ENCODE results near the gene RPS19BP1.
"Not testable (repeated sequence)": the region's sequence is repeated elsewhere in the genome, so short reads cannot be mapped to it uniquely, and the experiment has no call there.

RPS19BP1 gene

GRCh38 chr22:39527481-39527961, 5.0 kb downstream of the RPS19BP1 start:
- no peak for DNase-seq

DNA sequence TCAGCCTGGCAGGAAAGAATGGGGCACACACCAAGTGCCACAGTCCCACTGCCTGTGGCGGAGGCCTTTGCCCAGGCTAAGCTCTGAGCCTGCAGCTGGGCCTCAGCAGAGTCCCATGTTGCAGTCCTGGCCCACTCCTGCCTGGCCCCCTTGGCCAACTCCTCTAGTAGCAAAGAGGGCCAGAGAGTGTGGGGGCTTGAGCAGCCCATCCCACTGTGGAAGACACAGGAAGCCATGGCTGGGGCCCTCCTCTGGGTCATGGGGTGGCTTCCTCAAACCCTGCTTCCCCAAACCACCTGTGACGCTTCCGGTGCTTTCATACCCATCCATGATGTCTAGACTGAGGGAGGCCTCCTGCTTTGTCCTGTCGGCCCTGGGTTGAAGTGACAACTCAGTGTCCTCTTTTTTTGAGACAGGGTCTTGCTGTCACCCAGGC, 5.8 kb downstream of the RPS19BP1 start:
- DNase-seq, result no peak

DNA sequence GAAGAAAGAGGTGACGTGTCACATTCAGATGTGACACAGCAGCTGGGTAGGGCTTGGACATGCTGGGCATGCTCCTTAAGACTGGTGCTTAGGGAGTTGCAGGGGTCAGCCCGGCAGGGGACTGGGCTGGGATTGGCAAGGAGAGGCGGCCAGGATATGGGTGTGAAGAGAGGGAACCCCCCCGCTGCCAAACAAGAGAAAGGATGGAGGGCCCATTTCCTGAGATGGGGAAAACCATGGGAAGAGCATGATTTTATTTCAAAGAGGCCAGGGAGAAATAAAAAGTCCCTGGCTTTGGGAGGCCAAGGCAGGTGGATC, 6.9 kb downstream of the RPS19BP1 start:
- no peak for DNase-seq

GRCh38 chr22:39524753-39525657, 7.5 kb downstream of the RPS19BP1 start:
- no peak for DNase-seq

GRCh38 chr22:39524089-39524752, 8.3 kb downstream of the RPS19BP1 start:
- no peak for DNase-seq

DNA sequence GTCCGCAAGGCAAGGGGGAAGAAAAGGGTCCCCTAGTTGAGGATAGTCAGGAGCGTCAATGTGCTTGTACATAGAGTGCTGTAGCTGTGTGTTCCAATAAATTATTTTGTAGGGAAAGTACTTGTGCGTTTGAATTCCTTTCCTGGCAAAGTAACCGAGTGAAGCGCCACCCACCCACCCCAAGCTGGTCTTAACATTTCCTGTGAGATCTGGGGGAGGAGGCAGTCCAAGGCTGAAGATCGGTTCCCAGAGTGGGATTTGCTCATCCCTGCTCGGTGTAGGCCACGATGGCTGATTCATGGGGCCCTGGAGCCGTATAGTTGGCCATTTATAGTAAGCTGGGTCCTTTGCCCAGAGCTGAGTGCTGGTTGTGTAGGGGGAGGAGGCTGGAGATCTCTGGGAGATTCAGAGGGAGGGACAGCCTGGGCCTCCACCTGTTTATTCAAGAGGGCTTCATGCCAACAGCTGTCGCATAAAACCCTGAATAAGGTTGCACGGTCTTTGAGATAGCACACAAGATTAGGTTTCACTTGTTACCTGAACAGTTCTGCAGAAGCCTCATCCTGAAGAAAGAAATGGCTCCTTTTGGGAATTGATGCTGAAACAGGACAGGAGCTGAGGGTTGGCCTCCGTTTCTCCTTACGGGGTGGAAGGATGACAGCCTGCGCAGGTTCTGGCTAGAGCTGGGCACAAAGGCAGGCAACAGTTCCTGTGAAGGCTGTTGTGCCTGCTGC, 9.8 kb downstream of the RPS19BP1 start:
- no peak for DNase-seq

GRCh38 chr22:39522091-39522490, 10.5 kb downstream of the RPS19BP1 start:
- DNase-seq, result not testable (repeated sequence)

DNA sequence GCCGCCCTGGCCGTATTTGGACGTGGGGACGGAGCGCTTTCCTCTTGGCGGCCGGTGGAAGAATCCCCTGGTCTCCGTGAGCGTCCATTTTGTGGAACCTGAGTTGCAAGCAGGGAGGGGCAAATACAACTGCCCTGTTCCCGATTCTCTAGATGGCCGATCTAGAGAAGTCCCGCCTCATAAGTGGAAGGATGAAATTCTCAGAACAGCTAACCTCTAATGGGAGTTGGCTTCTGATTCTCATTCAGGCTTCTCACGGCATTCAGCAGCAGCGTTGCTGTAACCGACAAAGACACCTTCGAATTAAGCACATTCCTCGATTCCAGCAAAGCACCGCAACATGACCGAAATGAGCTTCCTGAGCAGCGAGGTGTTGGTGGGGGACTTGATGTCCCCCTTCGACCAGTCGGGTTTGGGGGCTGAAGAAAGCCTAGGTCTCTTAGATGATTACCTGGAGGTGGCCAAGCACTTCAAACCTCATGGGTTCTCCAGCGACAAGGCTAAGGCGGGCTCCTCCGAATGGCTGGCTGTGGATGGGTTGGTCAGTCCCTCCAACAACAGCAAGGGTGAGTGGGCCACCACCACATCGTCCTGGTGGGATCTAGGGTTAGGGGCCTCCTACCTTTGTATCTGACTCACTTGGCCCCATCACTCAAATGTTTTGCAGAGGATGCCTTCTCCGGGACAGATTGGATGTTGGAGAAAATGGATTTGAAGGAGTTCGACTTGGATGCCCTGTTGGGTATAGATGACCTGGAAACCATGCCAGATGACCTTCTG, 11.3 kb downstream of the RPS19BP1 start:
- DNase-seq, result not testable (repeated sequence)

DNA sequence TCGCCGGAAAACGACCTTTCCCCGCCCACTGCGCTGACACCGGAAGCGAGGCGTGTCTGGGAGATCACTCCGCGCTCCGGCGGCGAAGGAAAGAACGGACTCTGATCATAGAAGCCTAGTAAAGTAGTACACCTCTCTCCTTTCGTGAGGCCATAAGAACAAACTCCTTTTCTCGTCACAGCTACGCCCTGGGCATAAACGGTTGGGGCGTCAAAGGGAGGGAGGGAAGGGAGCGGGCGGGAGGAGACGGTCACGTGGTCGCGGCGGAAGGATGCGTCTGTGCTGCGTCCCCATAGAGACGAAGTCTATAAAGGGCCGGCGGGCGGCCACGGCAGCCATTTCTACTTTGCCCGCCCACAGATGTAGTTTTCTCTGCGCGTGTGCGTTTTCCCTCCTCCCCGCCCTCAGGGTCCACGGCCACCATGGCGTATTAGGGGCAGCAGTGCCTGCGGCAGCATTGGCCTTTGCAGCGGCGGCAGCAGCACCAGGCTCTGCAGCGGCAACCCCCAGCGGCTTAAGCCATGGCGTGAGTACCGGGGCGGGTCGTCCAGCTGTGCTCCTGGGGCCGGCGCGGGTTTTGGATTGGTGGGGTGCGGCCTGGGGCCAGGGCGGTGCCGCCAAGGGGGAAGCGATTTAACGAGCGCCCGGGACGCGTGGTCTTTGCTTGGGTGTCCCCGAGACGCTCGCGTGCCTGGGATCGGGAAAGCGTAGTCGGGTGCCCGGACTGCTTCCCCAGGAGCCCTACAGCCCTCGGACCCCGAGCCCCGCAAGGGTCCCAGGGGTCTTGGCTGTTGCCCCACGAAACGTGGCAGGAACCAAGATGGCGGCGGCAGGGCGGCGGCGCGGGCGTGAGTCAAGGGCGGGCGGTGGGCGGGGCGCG, 12.1 kb downstream of the RPS19BP1 start, which contains the start of gene ATF4:
Gene ATF4, plus strand, starts transcription at position 337 of the 880 bp plus-strand sequence. CDS start 884 bp downstream, outside the sequence.
- DNase-seq, result peak; percentile 92

- DNase-seq, result peak; percentile 94
These were observed 12.8 kb downstream of the RPS19BP1 start for GRCh38 chr22:39519681-39520225.

DNA sequence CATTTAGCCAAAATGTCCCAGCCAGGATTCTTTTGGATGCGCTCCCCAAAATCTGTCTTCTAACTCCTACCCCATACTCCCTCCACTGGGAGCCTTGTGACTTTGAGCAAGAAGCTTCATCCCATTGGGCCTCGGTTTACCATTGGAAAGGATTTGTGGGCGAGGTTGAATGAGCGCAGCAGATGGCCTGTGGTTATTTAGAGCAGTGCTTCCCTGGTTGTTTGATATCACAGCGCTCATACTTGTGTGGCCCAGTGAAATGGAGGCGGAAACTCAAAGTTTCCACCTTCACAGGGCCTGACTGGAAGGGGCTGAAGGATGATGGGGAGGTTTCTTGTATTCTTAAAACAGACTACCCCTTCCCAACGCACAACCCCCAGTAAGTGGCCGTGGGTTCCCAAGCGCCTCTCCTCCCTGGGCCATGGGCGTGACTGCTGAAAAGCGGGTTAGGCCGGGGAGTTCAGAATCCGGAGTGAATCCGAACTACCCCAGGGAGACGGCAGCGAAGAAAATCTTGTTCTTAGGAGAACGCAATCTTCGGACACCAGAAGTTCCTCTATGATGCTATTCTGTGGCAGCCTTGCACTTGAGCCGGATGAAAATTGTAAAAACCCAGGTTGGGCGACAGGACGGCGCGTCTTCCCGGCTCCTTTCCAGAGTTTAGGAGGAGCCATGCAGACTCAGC, 13.4 kb downstream of the RPS19BP1 start:
- no peak for DNase-seq

DNA sequence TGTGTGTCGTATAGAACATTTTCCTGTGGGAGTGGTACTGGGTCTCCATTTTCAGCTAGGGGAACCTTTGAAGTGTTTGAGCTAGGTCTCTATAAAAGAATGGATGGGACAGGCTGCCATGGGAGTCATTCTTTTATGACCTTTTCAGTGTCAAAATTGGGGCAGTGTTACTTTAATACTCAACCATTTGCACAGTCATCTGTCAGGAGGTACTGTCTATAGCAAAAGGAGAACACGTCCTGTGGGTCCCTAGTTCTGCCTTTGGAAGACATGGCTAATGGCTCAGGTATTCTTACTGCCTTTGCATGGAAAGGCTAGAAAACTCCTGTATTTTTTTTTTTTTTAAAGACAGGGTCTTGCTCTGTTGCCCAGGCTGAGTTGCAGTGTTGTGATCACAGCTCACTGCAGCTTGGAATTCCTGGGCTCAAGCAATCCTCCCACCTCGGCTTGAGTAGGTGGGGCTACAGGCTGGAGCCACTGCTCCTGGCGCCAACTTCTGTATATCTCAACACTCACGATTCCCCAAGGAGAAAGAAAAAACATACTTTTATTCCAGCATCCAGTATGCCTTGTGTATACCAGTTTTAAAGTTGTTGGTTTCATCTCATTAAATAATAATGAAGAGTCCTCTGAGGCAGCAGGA, 14.3 kb downstream of the RPS19BP1 start:
- DNase-seq, result no peak

GRCh38 chr22:39517470-39517869, 15.1 kb downstream of the RPS19BP1 start:
- DNase-seq, result no peak

- no peak for DNase-seq
These were observed 17.1 kb downstream of the RPS19BP1 start for GRCh38 chr22:39515266-39516050.

- DNase-seq, result peak; percentile 62
These were observed 18.1 kb downstream of the RPS19BP1 start for GRCh38 chr22:39514373-39514973.

DNA sequence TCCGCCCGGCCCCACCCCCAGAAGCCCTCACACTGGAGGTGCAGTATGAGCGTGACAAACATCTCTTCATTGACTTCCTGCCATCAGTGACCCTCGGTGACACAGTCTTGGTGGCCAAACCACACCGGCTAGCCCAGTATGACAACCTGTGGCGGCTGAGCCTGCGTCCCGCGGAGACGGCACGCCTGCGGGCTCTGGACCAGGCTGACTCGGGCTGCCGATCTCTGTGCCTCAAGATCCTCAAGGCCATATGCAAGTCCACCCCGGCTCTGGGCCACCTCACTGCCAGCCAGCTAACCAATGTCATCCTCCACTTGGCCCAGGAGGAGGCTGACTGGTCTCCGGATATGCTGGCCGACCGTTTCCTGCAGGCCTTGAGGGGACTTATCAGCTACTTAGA, 18.8 kb downstream of the RPS19BP1 start:
- no peak for DNase-seq

- no peak for DNase-seq
These were observed 20.5 kb downstream of the RPS19BP1 start for GRCh38 chr22:39512026-39512425.

DNA sequence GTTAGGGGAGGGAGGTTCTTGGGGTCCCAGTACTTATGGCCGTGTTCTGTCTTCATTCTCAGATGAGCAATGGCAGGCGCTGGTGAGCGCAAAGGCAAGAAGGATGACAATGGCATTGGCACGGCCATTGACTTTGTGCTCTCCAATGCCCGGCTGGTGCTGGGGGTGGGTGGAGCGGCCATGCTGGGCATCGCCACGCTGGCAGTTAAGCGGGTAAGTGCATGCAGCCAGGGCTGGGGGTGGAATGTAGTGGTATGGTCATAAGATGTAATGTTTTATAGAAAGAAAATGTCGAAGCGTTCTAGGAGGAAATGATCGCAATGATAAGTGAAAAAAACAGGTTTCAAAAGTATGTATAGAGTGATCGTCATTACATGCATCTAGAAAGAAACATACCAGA, 21.3 kb downstream of the RPS19BP1 start:
- no peak for DNase-seq
